PFSK-1 (cell line): ENCODE data around the gene HMCN2.

Source experiments
- FOXP2 ChIP-seq: optimal IDR thresholded peaks from 2 replicates; pipeline ENCODE3; 2011; ENCODE audit warnings: borderline replicate concordance, control low read depth, inconsistent platforms; ENCODE audit not compliant: insufficient read depth; ENCODE audit errors: extremely low read length, extremely low read depth
- POLR2AphosphoS5 ChIP-seq: IDR thresholded peaks from 2 replicates; pipeline ENCODE4 v1.6.1; 2012; ENCODE audit warnings: low read depth, mild to moderate bottlenecking, control low read depth, low read length, moderate library complexity
- SIN3A ChIP-seq: IDR thresholded peaks from 2 replicates; pipeline ENCODE4 v1.6.1; 2012; ENCODE audit warnings: mild to moderate bottlenecking, low read length, moderate library complexity, borderline replicate concordance; ENCODE audit not compliant: insufficient read depth
- TAF1 ChIP-seq: IDR thresholded peaks from 2 replicates; pipeline ENCODE4 v1.6.1; 2012; ENCODE audit warnings: low read length, control low read depth, borderline replicate concordance; ENCODE audit not compliant: insufficient read depth
- TF ChIP-seq, protein P1 (sequence below), 2 experiments: IDR thresholded peaks; 2 replicates each; pipeline versions ENCODE4 v1.6.1 to v1.8.0; 2011 to 2012; ENCODE audit warnings: low read depth in 2 of 2, low read length in 2 of 2, control low read depth in 1 of 2, inconsistent platforms in 1 of 2, mild to moderate bottlenecking in 1 of 2, moderate library complexity in 1 of 2; ENCODE audit not compliant: insufficient read depth in 1 of 2

The HMCN2 gene

DNA sequence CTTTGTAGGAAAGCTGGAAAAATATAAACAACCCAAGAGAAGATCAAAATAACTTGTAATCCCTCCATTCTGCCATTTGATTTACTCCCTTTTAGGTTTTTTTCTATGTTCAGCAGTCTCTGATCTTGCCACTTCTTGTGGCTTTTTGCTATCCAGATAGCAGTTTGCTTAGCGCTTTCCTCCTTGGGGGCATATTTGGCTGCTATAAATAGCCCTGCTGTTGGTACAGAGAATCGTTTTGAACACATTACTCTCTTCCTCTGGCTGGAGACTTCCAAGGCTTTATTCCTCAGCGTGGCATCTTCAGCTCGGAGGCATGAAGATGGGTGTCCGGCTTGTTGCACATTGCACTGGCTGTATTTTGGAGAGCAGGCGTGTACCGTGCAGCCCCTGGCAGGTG, 38.6 kb downstream of the HMCN2 start:
- TF ChIP-seq POLR2AphosphoS5 (no peak), TAF1 (no peak), FOXP2 (no peak), SIN3A (no peak)
- TF ChIP-seq, protein P1, sequence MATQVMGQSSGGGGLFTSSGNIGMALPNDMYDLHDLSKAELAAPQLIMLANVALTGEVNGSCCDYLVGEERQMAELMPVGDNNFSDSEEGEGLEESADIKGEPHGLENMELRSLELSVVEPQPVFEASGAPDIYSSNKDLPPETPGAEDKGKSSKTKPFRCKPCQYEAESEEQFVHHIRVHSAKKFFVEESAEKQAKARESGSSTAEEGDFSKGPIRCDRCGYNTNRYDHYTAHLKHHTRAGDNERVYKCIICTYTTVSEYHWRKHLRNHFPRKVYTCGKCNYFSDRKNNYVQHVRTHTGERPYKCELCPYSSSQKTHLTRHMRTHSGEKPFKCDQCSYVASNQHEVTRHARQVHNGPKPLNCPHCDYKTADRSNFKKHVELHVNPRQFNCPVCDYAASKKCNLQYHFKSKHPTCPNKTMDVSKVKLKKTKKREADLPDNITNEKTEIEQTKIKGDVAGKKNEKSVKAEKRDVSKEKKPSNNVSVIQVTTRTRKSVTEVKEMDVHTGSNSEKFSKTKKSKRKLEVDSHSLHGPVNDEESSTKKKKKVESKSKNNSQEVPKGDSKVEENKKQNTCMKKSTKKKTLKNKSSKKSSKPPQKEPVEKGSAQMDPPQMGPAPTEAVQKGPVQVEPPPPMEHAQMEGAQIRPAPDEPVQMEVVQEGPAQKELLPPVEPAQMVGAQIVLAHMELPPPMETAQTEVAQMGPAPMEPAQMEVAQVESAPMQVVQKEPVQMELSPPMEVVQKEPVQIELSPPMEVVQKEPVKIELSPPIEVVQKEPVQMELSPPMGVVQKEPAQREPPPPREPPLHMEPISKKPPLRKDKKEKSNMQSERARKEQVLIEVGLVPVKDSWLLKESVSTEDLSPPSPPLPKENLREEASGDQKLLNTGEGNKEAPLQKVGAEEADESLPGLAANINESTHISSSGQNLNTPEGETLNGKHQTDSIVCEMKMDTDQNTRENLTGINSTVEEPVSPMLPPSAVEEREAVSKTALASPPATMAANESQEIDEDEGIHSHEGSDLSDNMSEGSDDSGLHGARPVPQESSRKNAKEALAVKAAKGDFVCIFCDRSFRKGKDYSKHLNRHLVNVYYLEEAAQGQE (IDR thresholded peaks at IDR 0.05; ENCODE audit: insufficient read depth in 1 of 2, low read depth in 2 of 2, low read length in 2 of 2) = no peak

DNA sequence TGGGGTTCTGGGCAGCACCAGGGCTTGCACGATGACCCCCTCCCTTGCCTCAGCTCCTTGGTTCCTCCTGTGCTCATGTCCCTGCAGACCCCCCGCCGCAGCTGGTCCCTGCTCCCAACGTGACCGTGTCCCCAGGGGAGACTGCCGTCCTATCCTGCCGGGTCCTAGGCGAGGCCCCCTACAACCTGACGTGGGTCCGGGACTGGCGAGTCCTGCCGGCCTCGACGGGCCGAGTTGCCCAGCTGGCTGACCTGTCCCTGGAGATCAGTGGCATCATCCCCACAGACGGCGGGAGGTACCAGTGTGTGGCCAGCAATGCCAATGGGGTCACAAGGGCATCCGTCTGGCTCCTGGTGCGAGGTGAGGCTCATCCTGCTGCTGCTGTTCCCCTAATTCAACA, 39.1 kb downstream of the HMCN2 start:
- no peak for TF ChIP-seq POLR2AphosphoS5
- no peak for TF ChIP-seq FOXP2

DNA sequence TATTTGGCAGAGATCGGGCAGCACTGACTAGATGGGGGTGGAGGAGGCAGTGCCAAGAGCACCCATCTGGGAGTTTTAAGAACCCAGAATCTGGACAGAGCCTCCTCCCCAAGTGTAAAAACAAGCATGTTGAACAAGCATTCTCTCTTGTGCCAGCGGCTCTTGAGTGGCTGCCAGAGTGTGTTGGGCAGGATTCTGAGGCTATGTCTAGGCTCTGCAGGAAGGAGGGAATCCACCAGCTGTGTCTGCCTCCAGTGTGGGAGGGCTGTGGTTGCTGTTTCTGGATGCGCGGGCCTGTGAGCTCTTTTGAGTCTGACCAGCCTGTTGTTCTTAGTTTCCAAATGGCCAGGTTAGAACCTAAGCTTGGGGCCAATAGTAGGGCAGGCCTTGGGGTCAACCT, 39.8 kb downstream of the HMCN2 start:
- TF ChIP-seq FOXP2 (no peak), TAF1 (no peak), POLR2AphosphoS5 (no peak), SIN3A (no peak)
- TF ChIP-seq, protein P1 (IDR thresholded peaks at IDR 0.05; ENCODE audit: insufficient read depth in 1 of 2, low read depth in 2 of 2, low read length in 2 of 2) = no peak

DNA sequence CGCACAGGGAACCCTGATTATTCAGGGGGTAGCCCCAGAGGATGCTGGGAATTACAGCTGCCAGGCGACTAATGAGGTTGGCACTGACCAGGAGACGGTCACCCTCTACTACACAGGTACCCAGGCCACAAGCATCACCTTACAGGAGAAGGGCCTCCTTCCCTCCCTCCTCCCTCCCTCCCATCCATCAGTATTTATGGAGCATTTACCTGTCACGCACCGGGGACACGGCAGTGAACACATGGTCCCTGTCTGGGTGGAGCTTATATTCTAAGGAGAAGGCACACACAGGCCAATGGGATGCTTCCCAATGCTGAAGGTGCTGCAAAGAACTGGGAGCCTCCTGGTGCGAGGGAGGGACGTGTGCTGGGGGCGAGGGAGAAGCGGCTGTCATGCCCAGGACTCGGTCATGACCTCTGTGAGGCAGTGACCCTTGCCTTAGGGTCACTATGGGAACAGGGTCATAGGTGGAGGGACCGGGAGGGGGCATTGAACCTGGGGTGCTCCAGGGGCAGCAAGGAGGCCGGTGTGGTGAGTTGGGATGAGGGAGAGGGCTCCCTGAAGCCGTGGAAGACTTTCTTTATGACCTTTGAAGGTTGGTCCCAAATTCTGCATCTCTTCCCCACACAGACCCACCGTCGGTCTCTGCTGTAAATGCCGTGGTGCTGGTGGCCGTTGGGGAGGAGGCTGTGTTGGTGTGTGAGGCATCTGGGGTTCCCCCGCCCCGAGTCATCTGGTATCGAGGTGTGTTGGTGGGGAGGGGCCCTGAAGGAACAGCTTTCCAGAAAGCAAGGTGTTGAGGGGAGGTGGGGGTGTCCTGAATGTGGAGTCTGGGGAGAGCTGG, 41.5 kb downstream of the HMCN2 start:
- TF ChIP-seq FOXP2 (no peak), POLR2AphosphoS5 (no peak), TAF1 (no peak), SIN3A (no peak)
- TF ChIP-seq, protein P1 (IDR thresholded peaks at IDR 0.05; ENCODE audit: insufficient read depth in 1 of 2, low read depth in 2 of 2, low read length in 2 of 2) = no peak

DNA sequence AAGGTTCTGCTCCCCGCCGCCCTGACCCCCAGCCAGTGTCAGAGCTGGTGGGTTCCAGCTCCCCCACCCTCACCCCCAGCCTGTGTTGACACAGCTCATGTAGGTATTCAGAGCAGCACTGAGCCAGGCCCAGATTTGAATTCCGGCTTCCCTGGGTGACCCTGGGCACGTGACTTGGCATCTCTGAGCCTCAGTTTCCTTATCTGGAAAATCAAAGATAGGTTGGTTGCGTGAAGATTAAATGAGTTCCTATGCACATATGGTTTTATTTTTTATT, 42.0 kb downstream of the HMCN2 start:
- TF ChIP-seq FOXP2 (no peak), POLR2AphosphoS5 (no peak), SIN3A (no peak), TAF1 (no peak)
- TF ChIP-seq, protein P1 (IDR thresholded peaks at IDR 0.05; ENCODE audit: insufficient read depth in 1 of 2, low read depth in 2 of 2, low read length in 2 of 2) = no peak

DNA sequence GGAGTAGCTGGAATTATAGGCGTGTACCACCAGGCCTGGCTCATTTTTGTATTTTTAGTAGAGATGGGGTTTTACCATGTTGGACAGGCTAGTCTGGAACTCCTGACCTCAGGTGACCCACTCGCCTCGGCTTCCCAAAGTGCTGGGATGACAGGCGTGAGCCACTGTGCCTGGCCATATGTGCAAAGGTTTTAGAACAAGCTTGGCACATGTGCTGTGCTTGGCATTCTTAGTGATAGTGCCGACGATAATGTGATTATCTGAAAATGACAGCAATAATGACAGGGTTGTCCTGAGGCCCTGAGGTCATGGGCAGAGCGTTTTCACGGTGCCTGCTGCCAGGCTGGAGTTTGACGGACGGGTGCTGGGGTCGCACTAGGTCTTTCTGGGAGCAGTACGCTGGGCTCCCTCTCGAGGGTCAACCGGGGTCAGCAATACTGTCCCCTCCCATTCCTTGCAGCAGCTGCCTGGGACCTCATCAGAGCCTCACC, 42.6 kb downstream of the HMCN2 start:
- TF ChIP-seq SIN3A (no peak), FOXP2 (no peak), TAF1 (no peak), POLR2AphosphoS5 (no peak)
- TF ChIP-seq, protein P1 (IDR thresholded peaks at IDR 0.05; ENCODE audit: insufficient read depth in 1 of 2, low read depth in 2 of 2, low read length in 2 of 2) = no peak
